Activated T-cell treated with anti-CD3 and anti-CD28 coated beads for 24 hours (primary cell): ENCODE results near the gene LCLAT1.

Source experiments
- DNase-seq: peaks from one replicate; pipeline ENCODE4 v3.0.0-alpha.2; 2020; ENCODE audit warnings: low read depth

LCLAT1 gene

DNA sequence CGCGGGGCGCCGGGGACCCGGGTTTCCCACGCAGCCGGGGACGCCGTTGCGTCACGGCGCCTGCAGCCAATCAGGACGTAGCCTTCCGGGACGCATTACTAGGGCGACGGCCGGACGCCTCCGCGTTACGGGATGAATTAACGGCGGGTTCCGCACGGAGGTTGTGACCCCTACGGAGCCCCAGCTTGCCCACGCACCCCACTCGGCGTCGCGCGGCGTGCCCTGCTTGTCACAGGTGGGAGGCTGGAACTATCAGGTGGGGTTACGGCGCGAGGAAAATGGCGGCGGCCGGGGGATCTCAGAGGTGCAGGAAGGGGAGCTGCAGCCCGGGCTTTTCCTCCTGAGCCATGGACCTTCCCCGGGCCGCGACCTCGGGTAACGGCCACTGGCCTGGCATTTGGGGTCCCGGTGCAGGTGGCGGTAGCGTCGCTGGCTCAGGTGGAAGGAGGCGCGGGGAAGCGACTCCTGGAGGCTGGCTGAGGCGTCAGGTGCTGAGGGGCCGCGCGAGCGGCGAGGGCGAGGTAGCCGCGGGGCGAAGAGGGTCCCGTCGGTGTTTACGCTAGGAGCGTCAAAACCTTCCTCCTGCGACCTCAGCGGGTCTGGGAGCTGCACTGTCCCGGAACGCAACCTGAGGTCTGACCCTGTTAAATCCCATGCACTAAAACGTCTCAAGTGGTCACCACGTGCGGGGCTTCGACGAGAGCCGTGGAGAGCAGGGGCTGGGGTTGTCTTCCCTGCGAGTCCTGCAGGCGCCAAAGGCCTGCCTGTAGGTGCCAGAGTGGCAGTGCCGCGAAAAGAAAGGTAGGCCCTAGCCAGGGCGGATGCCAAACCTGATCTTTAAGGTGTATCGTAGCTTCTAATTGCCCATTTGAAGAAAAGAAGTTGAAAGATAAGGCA, at the start of gene LCLAT1:
Gene LCLAT1, plus strand, starts transcription at position 98 of the 897 bp plus-strand sequence. CDS start 78,345 bp downstream, outside the sequence.
- DNase-seq, result peak; percentile 83

DNA sequence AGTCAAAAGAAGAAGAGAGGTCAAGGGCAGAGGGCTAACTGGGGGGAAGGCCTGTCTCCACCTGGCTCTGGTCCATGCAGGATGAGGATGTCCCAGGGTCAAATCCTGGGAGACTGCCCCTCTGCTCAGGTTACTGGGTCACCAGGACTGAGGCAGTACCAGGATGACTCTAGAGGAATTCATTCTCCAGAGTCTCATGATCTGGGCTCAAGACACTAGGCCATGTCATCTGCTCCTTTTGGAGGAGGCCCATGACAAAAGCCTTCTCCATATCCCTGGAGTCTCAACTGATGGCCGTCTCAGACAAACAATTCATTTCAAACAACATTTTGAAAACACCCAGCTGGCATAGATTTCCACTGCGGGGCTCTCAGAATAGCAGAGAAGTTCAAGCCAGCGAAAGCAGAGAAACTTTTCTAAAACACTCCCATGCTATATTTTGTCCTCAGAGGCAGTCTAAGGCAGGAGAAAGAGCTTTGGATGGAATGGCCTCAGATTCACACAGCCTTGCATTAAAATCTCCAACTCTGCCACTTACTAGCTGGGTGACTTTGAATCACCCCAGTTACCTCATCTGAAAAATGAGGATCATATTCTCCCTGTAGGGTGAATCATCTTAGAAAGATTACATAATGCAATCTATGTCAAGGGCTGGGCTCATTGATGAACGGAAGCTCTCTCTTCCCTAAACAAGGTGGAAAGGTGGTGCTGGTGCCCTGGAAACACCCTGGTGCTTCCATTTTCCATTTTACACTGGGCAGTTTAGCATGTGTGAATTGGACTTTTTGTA, 48.8 kb upstream of the LCLAT1 start:
- DNase-seq, result no peak

GRCh38 chr2:30400151-30400954, 46.7 kb upstream of the LCLAT1 start:
- no peak for DNase-seq

DNA sequence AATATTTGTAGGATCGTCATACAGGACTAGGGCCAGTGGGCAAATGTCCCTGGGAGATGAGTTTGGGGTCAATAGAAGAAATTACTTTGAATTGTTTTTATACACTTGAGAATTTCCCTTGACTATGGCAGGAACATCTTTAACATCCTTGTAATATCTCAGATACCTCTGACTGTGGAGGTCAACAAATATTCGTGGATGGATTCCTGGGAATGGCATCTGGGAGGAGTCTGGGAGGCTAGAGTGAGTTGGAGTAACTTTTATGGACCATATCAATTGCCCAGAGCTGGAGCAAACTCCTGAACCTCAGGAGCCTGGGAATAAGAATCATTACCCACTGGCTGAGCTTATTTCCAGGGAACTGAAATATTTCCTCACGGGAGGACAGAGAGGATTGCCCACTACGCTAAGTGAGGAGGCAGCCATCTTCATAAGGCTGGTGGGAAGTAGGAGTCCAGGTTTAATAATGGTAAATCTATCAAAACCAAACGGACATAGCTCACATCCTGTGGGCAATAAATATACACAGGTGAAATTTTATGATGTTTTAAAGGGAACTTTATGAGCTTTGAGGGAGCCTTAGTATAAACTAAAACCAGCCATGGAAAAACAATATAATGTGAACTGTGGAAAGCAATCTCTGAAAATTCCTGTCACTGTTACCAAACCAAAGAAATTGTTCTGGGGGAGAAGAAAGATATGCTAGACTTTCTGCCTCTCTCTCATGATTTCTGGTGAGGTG, 44.4 kb upstream of the LCLAT1 start:
- no peak for DNase-seq

GRCh38 chr2:30403592-30404312, 43.3 kb upstream of the LCLAT1 start:
- no peak for DNase-seq

- DNase-seq, result no peak
Measured at GRCh38 chr2:30404319-30405259, 42.5 kb upstream of the LCLAT1 start.

DNA sequence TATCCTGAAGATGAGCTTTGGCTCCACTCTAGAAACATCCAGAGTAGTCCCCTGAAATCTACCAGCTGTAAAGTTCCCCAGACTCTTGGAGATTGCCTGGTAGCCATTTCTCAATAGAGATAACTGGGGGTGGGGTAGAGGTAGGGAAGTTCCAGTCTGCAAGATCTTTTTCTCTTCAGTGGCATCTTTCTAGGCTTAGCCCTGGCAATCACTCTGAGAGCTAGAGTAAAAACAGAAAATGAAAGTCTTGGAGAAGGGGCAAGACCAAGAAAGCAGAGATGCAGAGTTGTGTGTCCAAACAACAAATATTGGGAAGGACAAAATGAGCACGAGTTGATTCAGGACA, 41.8 kb upstream of the LCLAT1 start:
- DNase-seq, result no peak

GRCh38 chr2:30406853-30407252, 40.2 kb upstream of the LCLAT1 start:
- no peak for DNase-seq

GRCh38 chr2:30408961-30409387, 38.1 kb upstream of the LCLAT1 start:
- DNase-seq, result no peak

DNA sequence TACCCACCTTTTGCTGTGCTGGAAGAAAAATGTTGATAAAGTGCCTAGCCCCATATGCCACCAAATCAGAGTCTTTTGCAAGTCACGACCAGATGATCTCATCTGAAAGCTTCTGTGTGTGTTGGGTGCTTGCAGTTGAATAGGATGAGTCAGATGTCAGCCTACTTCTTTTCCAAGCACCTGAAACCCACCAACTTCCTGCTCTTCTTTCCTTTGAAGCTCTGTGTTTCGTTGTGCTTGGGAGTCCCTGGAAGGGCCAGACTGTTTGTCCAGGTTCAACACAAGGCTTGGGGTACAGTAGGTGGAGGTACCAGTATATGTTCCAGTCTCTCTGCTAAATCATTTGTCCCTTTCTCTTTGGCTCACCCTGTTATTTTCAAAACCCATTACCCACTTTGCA, 36.8 kb upstream of the LCLAT1 start:
- no peak for DNase-seq

GRCh38 chr2:30412047-30412683, 34.9 kb upstream of the LCLAT1 start:
- no peak for DNase-seq

DNA sequence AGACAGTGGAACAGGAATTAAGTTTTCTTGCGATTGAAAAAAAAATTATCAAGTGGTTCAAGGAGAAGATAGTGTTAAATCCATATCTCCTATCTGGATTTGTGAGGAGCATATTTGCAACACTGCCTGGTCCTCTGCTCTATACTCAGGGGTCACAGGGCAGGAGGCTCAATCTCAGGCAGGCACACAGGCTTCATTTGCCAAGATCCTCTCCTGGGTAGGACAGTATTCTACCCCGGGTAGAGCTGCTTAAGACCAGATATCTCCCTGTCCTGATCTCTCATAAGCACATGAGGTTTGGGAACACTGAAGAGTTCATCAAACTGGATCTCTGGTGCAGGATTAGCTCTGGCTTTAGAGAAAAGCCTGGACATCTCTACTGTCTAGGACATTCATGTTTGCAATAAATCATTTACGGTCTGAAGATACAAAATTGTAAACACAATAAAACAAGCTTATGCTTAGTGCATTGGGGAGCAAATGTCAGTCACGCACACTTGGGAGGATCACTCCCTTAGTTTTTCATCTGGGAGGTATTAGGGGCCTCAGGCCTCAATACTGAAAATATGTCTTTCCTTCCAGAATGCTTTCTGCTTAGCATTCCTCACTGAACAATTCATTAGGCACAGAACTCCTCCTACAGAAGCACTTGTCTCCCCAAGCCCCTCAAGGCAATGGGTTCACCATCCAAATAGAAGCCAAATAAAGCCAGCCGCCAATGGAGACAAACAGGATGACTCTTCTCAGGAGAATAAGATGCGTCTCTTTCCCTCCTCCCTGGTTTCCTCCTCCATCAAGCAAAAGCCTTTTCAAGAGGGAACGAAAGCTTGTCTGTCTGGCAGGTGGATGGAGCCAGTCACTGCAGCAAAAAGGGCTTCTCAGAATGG, 34.1 kb upstream of the LCLAT1 start:
- no peak for DNase-seq

DNA sequence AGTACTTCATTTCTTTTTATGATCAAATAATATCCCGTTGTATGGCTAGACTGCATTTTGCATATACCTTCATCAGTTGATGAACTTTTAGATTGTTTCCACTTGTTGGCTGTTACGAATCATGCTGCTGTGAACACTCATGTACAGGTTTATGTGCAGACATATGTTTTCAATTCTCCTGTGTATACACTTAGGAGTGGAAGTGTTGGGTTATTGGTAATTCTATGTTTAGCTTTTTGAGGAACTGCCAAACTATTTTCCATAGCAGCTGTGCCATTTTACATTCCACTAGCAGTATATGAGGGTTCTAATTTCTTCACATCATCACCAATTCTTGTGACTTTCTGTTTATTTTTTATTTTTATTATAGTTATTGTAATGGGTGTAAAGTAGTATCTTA, 32.1 kb upstream of the LCLAT1 start:
- DNase-seq, result no peak

DNA sequence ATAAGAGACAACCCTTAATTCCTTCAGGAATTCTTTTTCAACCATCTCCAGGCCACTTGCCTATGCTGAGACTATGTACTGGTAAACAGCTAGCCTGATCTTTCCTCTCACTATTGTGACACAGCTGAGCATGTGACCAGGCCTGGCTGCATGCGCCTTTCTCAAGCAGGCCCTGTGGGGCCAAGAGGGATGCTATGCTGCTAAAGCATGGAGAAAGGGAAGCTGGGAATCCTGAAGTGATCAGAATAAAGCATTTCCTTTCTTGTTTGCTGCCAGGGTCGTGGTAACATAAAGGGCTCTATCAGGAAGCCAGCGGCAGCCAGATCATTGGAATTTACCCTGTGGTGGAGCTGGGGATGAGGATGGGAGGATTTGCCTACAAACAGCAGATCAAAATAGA, 29.8 kb upstream of the LCLAT1 start:
- DNase-seq, result no peak

GRCh38 chr2:30421026-30421603, 25.9 kb upstream of the LCLAT1 start:
- DNase-seq, result no peak

DNA sequence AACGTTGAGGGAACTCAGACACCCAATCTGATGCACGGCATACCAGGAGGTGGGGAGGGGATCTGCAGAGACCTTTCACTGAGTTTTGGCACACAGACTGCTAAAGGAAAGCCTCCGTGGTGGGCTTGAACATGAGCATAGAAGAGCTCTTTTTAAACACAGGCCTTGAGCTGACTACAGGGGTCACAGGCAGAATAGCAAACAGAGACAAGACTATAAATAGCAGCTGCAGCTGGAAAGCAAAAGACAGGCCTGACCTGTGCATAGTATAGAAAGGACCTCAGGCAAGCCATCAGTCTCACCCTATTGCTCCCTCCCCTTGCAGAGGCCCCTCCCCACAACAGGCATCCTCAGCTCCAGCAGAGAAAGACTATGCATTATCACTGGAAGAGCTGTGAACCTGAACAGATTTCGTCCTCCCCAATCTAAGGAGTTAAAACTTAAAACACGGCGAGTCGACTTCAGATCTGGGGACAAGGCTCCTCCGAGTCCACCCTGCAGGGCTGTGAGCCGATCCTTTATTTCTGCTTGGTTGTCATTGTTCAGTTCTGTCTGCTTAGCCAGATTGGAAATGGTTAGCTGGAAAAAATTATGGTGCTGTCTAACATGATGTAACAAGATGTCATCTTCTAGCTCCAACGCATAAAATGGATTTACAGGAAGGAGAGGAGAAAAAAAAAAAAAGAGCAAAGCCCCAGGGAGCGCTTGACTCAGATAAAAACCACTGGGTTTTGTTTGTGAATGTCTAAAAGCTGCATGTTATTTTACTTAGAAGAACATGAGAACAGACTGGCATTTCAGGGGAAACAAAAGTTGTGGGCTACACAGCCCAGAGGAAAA, 25.2 kb upstream of the LCLAT1 start:
- DNase-seq, result no peak

GRCh38 chr2:30422444-30423040, 24.5 kb upstream of the LCLAT1 start:
- DNase-seq, result peak; percentile 80
